Neuron (in vitro differentiated cells): ENCODE data around the gene TMTC3.
A peak's percentile ranks its signal among the peaks of the same experiment; 100 is the strongest.
"Not testable (repeated sequence)": the region's sequence is repeated elsewhere in the genome, so short reads cannot be mapped to it uniquely, and the experiment has no call there.

ENCODE experiments used
- H2AFZ ChIP-seq: one replicate; pipeline ENCODE4 v1.6.1; 2013; ENCODE audit warnings: low read depth, mild to moderate bottlenecking, inconsistent platforms, low read length, moderate library complexity
- H3K27me3 ChIP-seq: one replicate; pipeline ENCODE4 v1.6.1; 2013; ENCODE audit warnings: low read length; ENCODE audit not compliant: insufficient read depth
- H3K36me3 ChIP-seq: one replicate; pipeline ENCODE4 v1.6.1; 2013; ENCODE audit warnings: low read length; ENCODE audit not compliant: insufficient read depth
- H3K4me1 ChIP-seq: one replicate; pipeline ENCODE4 v1.6.1; 2013; ENCODE audit warnings: low read length; ENCODE audit not compliant: insufficient read depth
- H3K4me3 ChIP-seq: 2 replicates; pipeline ENCODE4 v1.5.1; 2013; ENCODE audit warnings: mild to moderate bottlenecking, low read length, moderate library complexity
- H3K9me3 ChIP-seq: one replicate; pipeline ENCODE4 v1.6.1; 2013; ENCODE audit warnings: low read length

TMTC3 gene

GRCh38 chr12:88141774-88142609 is at the start of gene TMTC3, which contains the start of gene CEP290:
Gene TMTC3, plus strand, starts transcription at chr12:88142307. Its CDS starts 6,009 bp downstream, at chr12:88148316.
Gene CEP290, minus strand, starts transcription at chr12:88142088. Its CDS starts 781 bp downstream, at chr12:88141307.
- Histone ChIP-seq H3K4me3 (peak within 1 kb of the TSS; percentile 88), H3K9me3 (no peaks in the 10 kb centered on the region), H3K36me3 (peaks cover 12% of the 10 kb centered on the region), H2AFZ (peak within 1 kb of the TSS; percentile 87), H3K27me3 (no peaks in the 10 kb centered on the region), H3K4me1 (peaks cover 39% of the 10 kb centered on the region)

GRCh38 chr12:88092771-88093170 is 49.3 kb upstream of the TMTC3 start:
- Histone ChIP-seq H3K27me3 (no peaks in the 10 kb centered on the region), H3K4me3 (no peak overlapping the region), H3K36me3 (peaks cover 24% of the 10 kb centered on the region), H3K9me3 (no peaks in the 10 kb centered on the region), H3K4me1 (no peaks in the 10 kb centered on the region), H2AFZ (no peak overlapping the region)

GRCh38 chr12:88093573-88093972 is 48.5 kb upstream of the TMTC3 start:
- Histone ChIP-seq H2AFZ (no peak overlapping the region), H3K9me3 (no peaks in the 10 kb centered on the region), H3K27me3 (no peaks in the 10 kb centered on the region), H3K4me1 (no peaks in the 10 kb centered on the region), H3K4me3 (no peak overlapping the region), H3K36me3 (peaks cover 24% of the 10 kb centered on the region)

- peaks cover 61% of the 10 kb centered on the region for H3K36me3 ChIP-seq
- no peak overlapping the region for H3K4me3 ChIP-seq
These were observed 34.1 kb upstream of the TMTC3 start for GRCh38 chr12:88108021-88108420.

GRCh38 chr12:88111074-88111652 is 30.9 kb upstream of the TMTC3 start:
- H3K27me3 ChIP-seq, result no peaks in the 10 kb centered on the region
- H2AFZ ChIP-seq, result no peak overlapping the region
- no peaks in the 10 kb centered on the region for H3K4me1 ChIP-seq
- no peaks in the 10 kb centered on the region for H3K9me3 ChIP-seq
- peaks cover 69% of the 10 kb centered on the region for H3K36me3 ChIP-seq
- H3K4me3 ChIP-seq, result no peak overlapping the region

More at GRCh38 chr12:88108021-88108420, 34.1 kb upstream of the TMTC3 start:
- no peaks in the 10 kb centered on the region for H3K27me3 ChIP-seq
- no peaks in the 10 kb centered on the region for H3K9me3 ChIP-seq
- H2AFZ ChIP-seq, result no peak overlapping the region
- H3K4me1 ChIP-seq, result no peaks in the 10 kb centered on the region

- H3K9me3 ChIP-seq, result no peaks in the 10 kb centered on the region
- H3K36me3 ChIP-seq, result peaks cover 71% of the 10 kb centered on the region
- H2AFZ ChIP-seq, result no peak overlapping the region
- H3K4me1 ChIP-seq, result no peaks in the 10 kb centered on the region
- H3K4me3 ChIP-seq, result no peak overlapping the region
- no peaks in the 10 kb centered on the region for H3K27me3 ChIP-seq
These were observed 28.2 kb upstream of the TMTC3 start for GRCh38 chr12:88113871-88114270.

GRCh38 chr12:88122666-88123065 is 19.4 kb upstream of the TMTC3 start:
- no peaks in the 10 kb centered on the region for H3K4me1 ChIP-seq

GRCh38 chr12:88127099-88127498 is 15.0 kb upstream of the TMTC3 start:
- no peaks in the 10 kb centered on the region for H3K27me3 ChIP-seq
- H3K4me3 ChIP-seq, result no peak overlapping the region
- H3K4me1 ChIP-seq, result no peaks in the 10 kb centered on the region
- H3K9me3 ChIP-seq, result no peaks in the 10 kb centered on the region
- H2AFZ ChIP-seq, result no peak overlapping the region
- peaks cover 41% of the 10 kb centered on the region for H3K36me3 ChIP-seq

More at GRCh38 chr12:88122666-88123065, 19.4 kb upstream of the TMTC3 start:
- no peak overlapping the region for H2AFZ ChIP-seq
- H3K4me3 ChIP-seq, result no peak overlapping the region
- H3K27me3 ChIP-seq, result no peaks in the 10 kb centered on the region
- H3K9me3 ChIP-seq, result no peaks in the 10 kb centered on the region
- peaks cover 45% of the 10 kb centered on the region for H3K36me3 ChIP-seq

GRCh38 chr12:88127855-88128254 is 14.3 kb upstream of the TMTC3 start:
- H3K9me3 ChIP-seq, result no peaks in the 10 kb centered on the region
- peaks cover 39% of the 10 kb centered on the region for H3K36me3 ChIP-seq

GRCh38 chr12:88132392-88132791 is 9.7 kb upstream of the TMTC3 start:
- Histone ChIP-seq H3K9me3 (no peaks in the 10 kb centered on the region), H3K4me3 (no peak overlapping the region), H3K4me1 (no peaks in the 10 kb centered on the region), H3K36me3 (peaks cover 44% of the 10 kb centered on the region), H2AFZ (no peak overlapping the region), H3K27me3 (no peaks in the 10 kb centered on the region)

More at GRCh38 chr12:88127855-88128254, 14.3 kb upstream of the TMTC3 start:
- Histone ChIP-seq H3K4me1 (no peaks in the 10 kb centered on the region), H3K4me3 (no peak overlapping the region), H3K27me3 (no peaks in the 10 kb centered on the region), H2AFZ (no peak overlapping the region)

GRCh38 chr12:88133181-88133580 is 8.9 kb upstream of the TMTC3 start:
- H3K4me1 ChIP-seq, H3K27me3 ChIP-seq, H3K4me3 ChIP-seq, H3K9me3 ChIP-seq, H2AFZ ChIP-seq: not testable (repeated sequence)
- H3K36me3 ChIP-seq, result peaks cover 37% of the 10 kb centered on the region

GRCh38 chr12:88139711-88140110 is 2.4 kb upstream of the TMTC3 start:
- H3K27me3 ChIP-seq, H2AFZ ChIP-seq, H3K4me3 ChIP-seq, H3K9me3 ChIP-seq: not testable (repeated sequence)
- Histone ChIP-seq H3K36me3 (peaks cover 26% of the 10 kb centered on the region), H3K4me1 (peaks cover 23% of the 10 kb centered on the region)

GRCh38 chr12:88141425-88141773 is 708 bp upstream of the TMTC3 start:
- peak overlapping the region; percentile 88 for H3K4me3 ChIP-seq
- peak overlapping the region; percentile 87 for H2AFZ ChIP-seq
- peaks cover 39% of the 10 kb centered on the region for H3K4me1 ChIP-seq
- H3K27me3 ChIP-seq, result no peaks in the 10 kb centered on the region
- peaks cover 17% of the 10 kb centered on the region for H3K36me3 ChIP-seq
- no peaks in the 10 kb centered on the region for H3K9me3 ChIP-seq
